Epithelial cell of proximal tubule (primary cell): ENCODE results near the gene ACIN1. TPM values are rescaled to one million over a fixed set of nuclear protein-coding genes. Genes with fewer than 3 reads are reported as not detected.

Source experiments
- DNase-seq: peaks from one replicate; pipeline ENCODE4 v3.0.0-alpha.2; 2011; ENCODE audit warnings: low read depth
- H3K4me3 ChIP-seq: 2 replicates; pipeline ENCODE4 v1.5.1; 2011; ENCODE audit warnings: low read depth, mild to moderate bottlenecking, low read length
- CTCF ChIP-seq: conservative IDR thresholded peaks from 2 replicates; pipeline ENCODE4 v1.5.1; 2012; ENCODE audit warnings: low read depth, mild to moderate bottlenecking, low read length
- total RNA-seq: library from RNA; depleted of rRNA; stranded (reverse); fragments of >200 nt; gene quantifications from 2 replicates; pipeline ENCODE4 v1.2.3, GENCODE V29; 2015

The ACIN1 gene
- total RNA-seq, 1 donor from 2014 or later: 84.1 TPM

DNA sequence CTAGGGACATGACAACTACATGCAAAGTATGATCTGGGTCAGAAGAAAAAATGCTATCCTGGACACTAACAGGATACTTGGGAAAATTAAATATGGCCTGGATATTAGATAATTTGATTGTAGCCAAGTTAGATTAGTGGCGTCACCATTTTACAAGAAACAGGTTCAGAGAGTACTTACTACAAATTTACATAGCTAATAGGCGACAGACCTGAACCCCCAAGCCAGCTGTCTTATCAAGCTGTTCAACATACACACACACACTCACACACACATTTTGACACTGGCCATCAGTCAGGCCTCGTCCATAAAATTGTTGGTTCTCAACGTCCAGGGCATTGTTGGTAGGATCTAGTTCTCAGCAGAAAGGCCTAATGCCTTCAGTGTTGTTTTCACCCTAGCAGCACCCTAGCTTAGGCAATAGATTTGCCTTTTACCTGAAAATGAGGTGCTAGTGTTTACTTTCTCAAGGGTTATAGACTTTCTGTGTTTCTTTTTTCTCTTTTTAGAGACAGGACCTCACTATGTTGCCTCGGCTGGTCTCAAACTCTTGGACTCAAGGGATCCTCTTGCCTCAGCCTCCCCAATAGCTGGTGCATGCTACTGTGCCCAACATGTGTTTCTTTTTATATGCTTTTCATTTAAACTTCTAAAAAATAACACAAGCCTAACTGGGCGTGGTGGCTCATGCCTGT lies 81.7 kb downstream of the ACIN1 start:
- no peak overlapping the region for H3K4me3 ChIP-seq
- no peak for TF ChIP-seq CTCF

DNA sequence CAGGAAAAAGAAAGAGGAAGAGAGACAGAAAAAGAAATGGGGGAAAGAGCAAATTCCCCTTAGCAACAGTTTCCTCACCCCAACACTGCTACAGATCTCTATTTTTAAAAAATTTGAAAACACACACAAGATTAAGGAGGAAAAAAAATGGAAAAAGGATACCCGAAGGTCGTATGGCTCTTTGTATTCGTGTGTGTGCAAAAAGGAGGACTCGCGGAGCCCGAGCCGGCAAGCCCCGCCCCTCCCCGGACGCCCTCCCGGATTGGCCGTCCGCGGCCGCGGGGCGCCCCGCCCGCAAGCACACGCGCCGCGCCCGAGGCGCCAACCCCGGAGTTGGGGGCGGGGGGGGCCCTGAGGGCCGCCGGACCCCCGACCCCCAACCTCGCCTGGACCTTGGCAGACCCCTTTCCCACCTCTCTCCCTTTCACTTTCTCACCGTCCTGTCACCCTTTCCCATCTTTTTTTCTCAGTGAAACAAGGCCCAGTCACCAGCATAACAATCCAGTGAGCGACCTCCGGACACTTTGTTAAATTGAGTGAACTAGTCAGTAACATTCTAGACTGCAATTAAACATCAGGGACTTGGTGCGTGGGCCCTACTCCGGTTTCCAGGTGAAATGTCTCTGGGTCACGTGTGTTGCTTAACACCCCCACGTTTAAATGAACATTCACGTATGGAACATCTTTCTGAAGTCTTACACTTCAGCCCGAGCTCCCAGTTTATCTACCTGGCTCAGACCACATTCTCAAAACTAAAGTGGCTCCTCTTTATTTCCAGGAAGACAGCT lies 84.8 kb downstream of the ACIN1 start, which contains the start of gene C14orf93:
C14orf93 (minus strand) TSS at position 205 of the 788 bp plus-strand sequence. CDS start 11,120 bp downstream, outside the sequence.
- no peak for DNase-seq
- peak within 1 kb of the TSS; percentile 59 for H3K4me3 ChIP-seq
- TF ChIP-seq CTCF: no peak

More for the DNA sequence above, 81.7 kb downstream of the ACIN1 start:
- DNase-seq: no peak

- no peak for TF ChIP-seq CTCF
- H3K4me3 ChIP-seq: peak overlapping the region; percentile 59
- DNase-seq: no peak
These were observed 85.4 kb downstream of the ACIN1 start for GRCh38 chr14:23009483-23009938.

- no peak for DNase-seq
- TF ChIP-seq CTCF: no peak
- H3K4me3 ChIP-seq: no peak overlapping the region
These were observed 86.1 kb downstream of the ACIN1 start for GRCh38 chr14:23008831-23009230.

Other genes with a start within 250 kb of the ACIN1 start
- 82.5 and 102 TPM in 2 replicates for gene LRP10, start 223.4 kb downstream of the ACIN1 start, total RNA-seq
- gene REM2, start 211.9 kb downstream of the ACIN1 start, total RNA-seq: 0.17 and 0.80 TPM in 2 replicates
- 76.4 and 90.6 TPM in 2 replicates for gene RBM23, start 176.0 kb downstream of the ACIN1 start, total RNA-seq
- 70.5 and 142 TPM in 2 replicates for gene PRMT5, start 165.8 kb downstream of the ACIN1 start, total RNA-seq
- 40.0 and 70.5 TPM in 2 replicates for gene HAUS4, start 138.0 kb downstream of the ACIN1 start, total RNA-seq
- 63.2 and 105 TPM in 2 replicates for gene AJUBA, start 112.6 kb downstream of the ACIN1 start, total RNA-seq
- 6.0 and 9.4 TPM in 2 replicates for gene C14orf93, start 85.0 kb downstream of the ACIN1 start, total RNA-seq
- 388 and 413 TPM in 2 replicates for gene PSMB5, start 60.2 kb downstream of the ACIN1 start, total RNA-seq
- not detected in 2 replicates for gene PSMB11, start 52.9 kb downstream of the ACIN1 start, total RNA-seq
- 11.1 and 17.7 TPM in 2 replicates for gene CDH24, start 37.6 kb downstream of the ACIN1 start, total RNA-seq
- 27.3 and 53.8 TPM in 2 replicates for gene C14orf119, start 369 bp upstream of the ACIN1 start, total RNA-seq
- gene CIROP, start 9.9 kb upstream of the ACIN1 start, total RNA-seq: not detected in 2 replicates
- gene CEBPE, start 24.1 kb upstream of the ACIN1 start, total RNA-seq: not detected in 2 replicates
- gene SLC7A8, start 88.5 kb upstream of the ACIN1 start, total RNA-seq: 1.4 and 3.3 TPM in 2 replicates
- not detected in 2 replicates for gene RNF212B, start 142.8 kb upstream of the ACIN1 start, total RNA-seq
- gene HOMEZ, start 191.0 kb upstream of the ACIN1 start, total RNA-seq: 10.4 and 11.6 TPM in 2 replicates
- 1.5 and 1.6 TPM in 2 replicates for gene PPP1R3E, start 207.7 kb upstream of the ACIN1 start, total RNA-seq
- gene BCL2L2, start 211.7 kb upstream of the ACIN1 start, total RNA-seq: 10.7 and 13.3 TPM in 2 replicates
- 62.2 and 79.9 TPM in 2 replicates for gene PABPN1, start 226.3 kb upstream of the ACIN1 start, total RNA-seq